Measurements from ENCODE around the gene CFAP53. TPM values are rescaled to one million over a fixed set of nuclear protein-coding genes. Genes with fewer than 3 reads are reported as not detected.
A peak's percentile ranks its signal among the peaks of the same experiment; 100 is the strongest.

CFAP53 gene
- total RNA-seq, 3 donors from 2014 or later (not counting 1 experiment from before 2014, with no cell fraction given): 0.20 to 0.24 (median 0.20) TPM

DNA sequence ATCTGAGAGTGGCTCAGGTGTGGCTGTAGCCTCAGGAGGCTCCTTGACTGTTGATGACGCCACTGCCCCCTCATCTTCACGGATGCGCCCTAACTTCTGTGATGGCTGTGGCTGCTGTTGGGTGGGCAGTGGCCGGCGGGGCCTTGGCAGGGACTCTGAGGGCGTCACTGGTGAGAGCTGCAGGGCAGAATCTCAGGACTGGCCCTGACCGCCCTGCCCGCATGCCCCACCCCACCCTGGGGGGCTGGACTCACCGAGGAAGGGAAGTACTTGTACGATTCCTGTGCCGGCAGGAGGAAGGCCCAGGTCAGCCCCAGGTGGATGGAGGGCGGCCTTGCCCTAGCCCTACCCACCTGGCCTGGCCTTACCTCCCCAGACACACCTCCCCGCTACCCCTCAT is 18.8 kb upstream of the CFAP53 start:
- Mint-ChIP-seq H3K27me3 (ENCODE audit: low read depth in 2 of 2) (no peaks in the 10 kb centered on the region), H3K4me1 (peaks cover 37 to 74% of the 10 kb centered on the region in 2 donors), H3K9me3 (no peaks in the 10 kb centered on the region), H3K36me3 (no peaks in the 10 kb centered on the region), H3K4me3 (peak overlapping the region; percentile 1), H3K27ac (peak overlapping the region; percentile 5 to 25)
- intact Hi-C loops (cut with micrococcal nuclease): loop anchor here (10.0 kb wide), 2 partner anchors 590 to 680 kb away; partner anchors contain the start of genes ELAC1 and ME2
- no peak overlapping the region for H3K4me3 ChIP-seq (ENCODE audit: low read length)
- WGBS (ENCODE audit: insufficient coverage): 96% methylated on average over 13 of the region's 13 CpGs
- H3K36me3 ChIP-seq (ENCODE audit: control insufficient read depth, insufficient read depth, low read length): peaks cover 21% of the 10 kb centered on the region
- DNase-seq (no peak), ATAC-seq (no peak)
- H3K9me3 ChIP-seq (ENCODE audit: control insufficient read depth, insufficient read depth, low read length): no peaks in the 10 kb centered on the region
- peaks cover 42% of the 10 kb centered on the region for H3K4me1 ChIP-seq (ENCODE audit: control insufficient read depth, insufficient read depth, low read length)
- TF ChIP-seq, protein P1, sequence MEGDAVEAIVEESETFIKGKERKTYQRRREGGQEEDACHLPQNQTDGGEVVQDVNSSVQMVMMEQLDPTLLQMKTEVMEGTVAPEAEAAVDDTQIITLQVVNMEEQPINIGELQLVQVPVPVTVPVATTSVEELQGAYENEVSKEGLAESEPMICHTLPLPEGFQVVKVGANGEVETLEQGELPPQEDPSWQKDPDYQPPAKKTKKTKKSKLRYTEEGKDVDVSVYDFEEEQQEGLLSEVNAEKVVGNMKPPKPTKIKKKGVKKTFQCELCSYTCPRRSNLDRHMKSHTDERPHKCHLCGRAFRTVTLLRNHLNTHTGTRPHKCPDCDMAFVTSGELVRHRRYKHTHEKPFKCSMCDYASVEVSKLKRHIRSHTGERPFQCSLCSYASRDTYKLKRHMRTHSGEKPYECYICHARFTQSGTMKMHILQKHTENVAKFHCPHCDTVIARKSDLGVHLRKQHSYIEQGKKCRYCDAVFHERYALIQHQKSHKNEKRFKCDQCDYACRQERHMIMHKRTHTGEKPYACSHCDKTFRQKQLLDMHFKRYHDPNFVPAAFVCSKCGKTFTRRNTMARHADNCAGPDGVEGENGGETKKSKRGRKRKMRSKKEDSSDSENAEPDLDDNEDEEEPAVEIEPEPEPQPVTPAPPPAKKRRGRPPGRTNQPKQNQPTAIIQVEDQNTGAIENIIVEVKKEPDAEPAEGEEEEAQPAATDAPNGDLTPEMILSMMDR (IDR thresholded peaks at IDR 0.05): no peak
- H3K27ac ChIP-seq (ENCODE audit: low read length): no peak overlapping the region
- H3K27me3 ChIP-seq (ENCODE audit: control insufficient read depth, insufficient read depth, low read length): no peaks in the 10 kb centered on the region

DNA sequence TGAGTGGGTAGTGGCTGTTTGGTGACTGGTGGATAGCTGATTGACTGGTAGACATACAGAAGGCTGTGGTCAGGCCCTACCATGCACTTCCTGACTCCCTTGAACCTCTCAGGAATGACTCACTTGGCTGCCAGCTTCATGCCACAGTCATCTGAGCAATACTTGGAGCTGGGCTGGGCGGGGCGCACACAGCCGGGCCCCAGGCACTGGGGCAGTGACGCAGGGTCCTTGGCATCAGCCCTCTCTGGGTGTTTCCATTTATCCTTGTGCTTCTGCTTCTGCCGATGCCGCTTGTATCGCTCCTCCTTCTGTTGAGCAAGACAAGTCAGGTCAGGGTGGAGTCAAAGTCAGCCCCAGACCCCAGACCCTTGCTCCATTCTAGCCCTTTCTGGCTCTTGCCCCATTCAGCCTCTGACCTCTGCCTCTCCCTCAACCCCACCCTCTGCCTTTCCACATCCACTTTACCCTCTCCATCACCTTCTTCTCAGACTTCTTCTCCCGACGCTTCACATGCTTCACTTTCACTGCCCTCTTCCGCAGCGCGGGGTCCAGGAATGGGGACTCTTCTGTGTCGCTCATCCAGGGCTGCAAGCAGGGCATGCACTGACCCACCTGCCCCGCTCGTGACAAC is 18.1 kb upstream of the CFAP53 start:
- Mint-ChIP-seq H3K27ac (peak overlapping the region; percentile 5 to 25), H3K27me3 (ENCODE audit: low read depth in 2 of 2) (no peaks in the 10 kb centered on the region), H3K4me3 (peak overlapping the region; percentile 1), H3K36me3 (no peaks in the 10 kb centered on the region), H3K4me1 (peaks cover 42 to 81% of the 10 kb centered on the region in 2 donors), H3K9me3 (no peaks in the 10 kb centered on the region)
- H3K9me3 ChIP-seq (ENCODE audit: control insufficient read depth, insufficient read depth, low read length): no peaks in the 10 kb centered on the region
- H3K4me3 ChIP-seq (ENCODE audit: low read length): no peak overlapping the region
- peaks cover 22% of the 10 kb centered on the region for H3K36me3 ChIP-seq (ENCODE audit: control insufficient read depth, insufficient read depth, low read length)
- no peak overlapping the region for H3K27ac ChIP-seq (ENCODE audit: low read length)
- intact Hi-C loops (cut with micrococcal nuclease): loop anchor here (5.0 to 10.0 kb wide), 4 partner anchors 472 to 792 kb away; partner anchors contain the start of genes ACAA2, ELAC1, ME2 and RPL17
- ATAC-seq: no peak
- peaks cover 47% of the 10 kb centered on the region for H3K4me1 ChIP-seq (ENCODE audit: control insufficient read depth, insufficient read depth, low read length)
- 96% methylated on average over 15 of the region's 15 CpGs for WGBS (ENCODE audit: insufficient coverage)
- no peaks in the 10 kb centered on the region for H3K27me3 ChIP-seq (ENCODE audit: control insufficient read depth, insufficient read depth, low read length)
- no peak for DNase-seq
- TF ChIP-seq, protein P1 (IDR thresholded peaks at IDR 0.05): no peak

DNA sequence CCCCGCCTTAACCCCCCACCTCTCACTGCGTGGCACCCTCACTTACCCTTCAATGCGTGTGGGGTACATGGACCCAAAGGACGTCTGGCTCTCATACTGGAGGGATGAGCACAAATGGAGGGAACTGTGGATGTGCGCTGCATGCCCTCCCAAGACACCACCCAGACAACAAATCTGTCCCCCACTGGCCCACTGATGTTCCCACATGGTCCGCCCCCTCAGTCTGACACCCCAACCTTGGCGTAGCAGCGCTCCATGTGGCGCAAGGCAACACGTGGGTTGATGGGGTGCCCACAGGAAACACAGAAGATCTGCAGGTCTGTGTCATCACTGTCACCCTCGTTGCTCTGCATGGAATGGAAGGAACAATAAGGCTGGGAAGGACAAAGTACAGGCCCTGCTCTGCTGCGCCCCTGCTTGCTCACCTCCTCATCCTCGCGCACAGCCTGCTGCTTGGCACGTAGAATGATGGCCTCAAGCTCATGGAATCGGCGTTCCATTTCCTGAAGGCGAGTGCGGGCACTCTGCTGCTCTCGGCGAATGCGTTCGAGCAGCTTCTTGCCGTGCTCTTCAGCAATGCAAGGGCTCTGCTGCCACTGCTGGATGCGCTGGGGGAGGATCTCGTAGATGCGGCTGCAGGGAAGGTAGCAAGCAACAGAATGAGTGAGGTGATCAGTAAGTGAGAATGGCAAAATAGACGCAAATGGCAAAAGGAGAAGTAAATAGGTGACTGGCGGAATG is 17.3 kb upstream of the CFAP53 start:
- no peaks in the 10 kb centered on the region for H3K27me3 ChIP-seq (ENCODE audit: control insufficient read depth, insufficient read depth, low read length)
- ATAC-seq (no peak), DNase-seq (peak in 1 of 2 donors; percentile 36)
- Mint-ChIP-seq H3K9me3 (no peaks in the 10 kb centered on the region), H3K27ac (peak overlapping the region; percentile 31 to 99), H3K4me3 (peak overlapping the region; percentile 22), H3K27me3 (ENCODE audit: low read depth in 2 of 2) (no peaks in the 10 kb centered on the region), H3K4me1 (peaks cover 44 to 89% of the 10 kb centered on the region in 2 donors), H3K36me3 (no peaks in the 10 kb centered on the region)
- H3K27ac ChIP-seq (ENCODE audit: low read length): no peak overlapping the region
- intact Hi-C loops (cut with micrococcal nuclease): loop anchor here (5.0 to 10.0 kb wide), 4 partner anchors 471 to 791 kb away; partner anchors contain the start of genes ACAA2, ELAC1, ME2 and RPL17
- peaks cover 43% of the 10 kb centered on the region for H3K4me1 ChIP-seq (ENCODE audit: control insufficient read depth, insufficient read depth, low read length)
- 88% methylated on average over 29 of the region's 29 CpGs for WGBS (ENCODE audit: insufficient coverage)
- H3K36me3 ChIP-seq (ENCODE audit: control insufficient read depth, insufficient read depth, low read length): peaks cover 29% of the 10 kb centered on the region
- H3K9me3 ChIP-seq (ENCODE audit: control insufficient read depth, insufficient read depth, low read length): no peaks in the 10 kb centered on the region
- TF ChIP-seq, protein P1 (IDR thresholded peaks at IDR 0.05): no peak
- no peak overlapping the region for H3K4me3 ChIP-seq (ENCODE audit: low read length)

Data from natural killer cell (primary cell).